ENCODE measurements around the gene MOSPD2.

MOSPD2 gene

GRCh38 chrX:14872851-14873675, at the start of gene MOSPD2, which contains the start of gene FANCB:
MOSPD2 (plus strand) TSS chrX:14873421; CDS start chrX:14873529, 108 bp downstream.
FANCB (minus strand) TSS chrX:14873069; CDS start chrX:14865510, 7,559 bp downstream.
- DNase-seq, result peak; percentile 90

- no peak for DNase-seq
These were observed 47.4 kb upstream of the MOSPD2 start for GRCh38 chrX:14825851-14826250.

- DNase-seq, result no peak
These were observed 46.9 kb upstream of the MOSPD2 start for GRCh38 chrX:14826319-14826718.

GRCh38 chrX:14829643-14830042, 43.6 kb upstream of the MOSPD2 start:
- DNase-seq, result no peak

GRCh38 chrX:14832151-14832550, 41.1 kb upstream of the MOSPD2 start:
- DNase-seq, result no peak

- no peak for DNase-seq
These were observed 40.6 kb upstream of the MOSPD2 start for GRCh38 chrX:14832586-14832985.

- DNase-seq, result no peak
These were observed 36.1 kb upstream of the MOSPD2 start for GRCh38 chrX:14837155-14837554.

- DNase-seq, result no peak
These were observed 29.6 kb upstream of the MOSPD2 start for GRCh38 chrX:14843666-14844065.

- no peak for DNase-seq
These were observed 21.7 kb upstream of the MOSPD2 start for GRCh38 chrX:14851526-14851925.

GRCh38 chrX:14864631-14865030, 8.6 kb upstream of the MOSPD2 start:
- DNase-seq, result no peak

- DNase-seq, result no peak
These were observed 8.0 kb upstream of the MOSPD2 start for GRCh38 chrX:14865201-14865600.

GRCh38 chrX:14871767-14872166, 1.5 kb upstream of the MOSPD2 start:
- DNase-seq, result no peak

- DNase-seq, result no peak
These were observed 866 bp upstream of the MOSPD2 start for GRCh38 chrX:14872355-14872754.

- DNase-seq, result no peak
These were observed 442 bp downstream of the MOSPD2 start for GRCh38 chrX:14873676-14874049.

GRCh38 chrX:14875624-14876023, 2.4 kb downstream of the MOSPD2 start:
- DNase-seq, result no peak

GRCh38 chrX:14883826-14884225, 10.6 kb downstream of the MOSPD2 start:
- DNase-seq, result no peak

- no peak for DNase-seq
These were observed 11.5 kb downstream of the MOSPD2 start for GRCh38 chrX:14884714-14885113.

- no peak for DNase-seq
These were observed 13.0 kb downstream of the MOSPD2 start for GRCh38 chrX:14886252-14886651.

GRCh38 chrX:14896273-14896672, 23.1 kb downstream of the MOSPD2 start:
- DNase-seq, result no peak

GRCh38 chrX:14897042-14897441, 23.8 kb downstream of the MOSPD2 start:
- no peak for DNase-seq

- no peak for DNase-seq
These were observed 26.4 kb downstream of the MOSPD2 start for GRCh38 chrX:14899607-14900006.

- no peak for DNase-seq
These were observed 29.3 kb downstream of the MOSPD2 start for GRCh38 chrX:14902537-14902936.

GRCh38 chrX:14903891-14904290, 30.7 kb downstream of the MOSPD2 start:
- DNase-seq, result no peak

- DNase-seq, result no peak
These were observed 40.0 kb downstream of the MOSPD2 start for GRCh38 chrX:14913241-14913640.

GRCh38 chrX:14915596-14915995, 42.4 kb downstream of the MOSPD2 start:
- peak; percentile 1 for DNase-seq
